GM12874 (cell line): ENCODE results near the gene NKAIN1.

Experiments
- CTCF ChIP-seq: IDR thresholded peaks from 2 replicates; pipeline ENCODE4 v1.5.1; 2011; ENCODE audit warnings: low read depth, mild to moderate bottlenecking, control low read depth, low read length, moderate library complexity; ENCODE audit not compliant: insufficient read depth

Gene NKAIN1

DNA sequence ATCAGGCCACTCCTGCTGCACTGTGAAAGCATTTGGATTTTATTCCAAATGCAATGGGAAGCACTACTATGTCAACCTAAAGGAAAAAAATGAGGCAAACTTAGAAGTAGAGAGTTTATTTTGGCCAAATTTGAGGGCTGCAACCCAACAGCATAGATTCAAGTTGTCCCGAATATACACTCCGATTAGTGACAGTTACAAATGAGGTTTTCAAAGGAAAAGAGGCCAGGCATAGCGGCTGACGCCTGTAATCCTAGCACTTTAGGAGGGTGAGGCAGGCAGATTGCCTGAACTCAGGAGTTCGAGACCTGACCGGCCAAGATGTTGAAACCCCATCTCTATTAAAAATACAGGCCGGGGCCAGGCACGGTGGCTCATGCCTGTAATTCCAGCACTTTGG is 95.2 kb downstream of the NKAIN1 start:
- no peak for TF ChIP-seq CTCF

DNA sequence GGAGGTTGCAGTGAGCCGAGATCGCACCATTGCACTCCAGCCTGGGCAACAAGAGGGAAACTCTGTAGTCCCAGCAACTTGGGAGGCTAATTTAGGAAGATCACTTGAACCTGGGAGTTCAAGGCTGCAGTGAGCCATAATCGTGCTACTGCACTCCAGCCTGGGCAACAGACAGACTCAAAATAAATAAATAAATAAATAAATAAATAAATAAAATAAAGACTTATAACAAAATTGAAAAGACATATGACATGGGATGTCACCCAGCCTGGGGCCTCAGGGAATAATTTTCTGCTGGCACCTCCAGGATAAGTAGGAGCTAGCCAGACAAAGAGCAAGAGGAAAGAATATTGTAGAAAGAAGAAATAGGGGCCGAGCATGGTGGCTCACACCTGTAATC is 96.2 kb downstream of the NKAIN1 start:
- no peak for TF ChIP-seq CTCF

- TF ChIP-seq CTCF, result no peak
Measured at GRCh38 chr1:31142406-31142805, 97.3 kb downstream of the NKAIN1 start.

- no peak for TF ChIP-seq CTCF
Measured at GRCh38 chr1:31140299-31140698, 99.4 kb downstream of the NKAIN1 start.

DNA sequence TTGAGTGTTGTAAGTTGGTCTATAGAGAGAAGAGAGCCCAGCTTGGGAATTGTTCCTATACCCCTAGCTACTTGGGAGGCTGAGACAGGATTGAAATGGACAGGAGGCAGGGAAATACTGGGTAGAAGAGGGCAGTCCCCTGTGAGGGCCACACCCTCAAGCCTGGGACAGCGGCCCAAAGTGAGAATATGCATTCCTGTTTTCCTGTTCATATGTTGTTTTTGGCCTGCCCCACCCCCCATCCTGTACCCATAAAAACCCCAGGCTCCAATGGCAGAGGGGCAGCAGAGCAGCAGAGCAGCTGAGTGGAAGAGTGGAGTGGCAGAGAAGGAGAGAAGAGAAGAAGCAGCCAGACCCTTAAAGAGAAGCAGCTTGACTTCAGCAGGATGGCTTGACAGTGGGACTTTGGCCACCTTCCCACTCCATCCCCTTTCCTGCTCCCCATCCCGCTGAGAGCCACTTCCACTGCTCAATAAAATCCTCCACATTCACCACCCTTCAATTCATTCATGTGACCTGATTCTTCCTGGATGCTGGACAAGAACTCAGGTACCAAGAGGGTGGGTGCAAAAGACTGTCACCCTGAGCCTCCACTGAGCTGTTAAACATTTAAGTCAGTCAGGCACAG is 103.6 kb downstream of the NKAIN1 start:
- no peak for TF ChIP-seq CTCF

- TF ChIP-seq CTCF, result no peak
Measured at GRCh38 chr1:31133368-31133767, 106.3 kb downstream of the NKAIN1 start.
